HepG2 (cell line): ENCODE data around the gene ARFGAP2. TPM values are rescaled to one million over a fixed set of nuclear protein-coding genes. Genes with fewer than 3 reads are reported as not detected.

Experiments
- GABPB1 ChIP-seq: IDR thresholded peaks from 2 replicates; pipeline ENCODE4 v1.6.1; 2016; ENCODE audit warnings: mild to moderate bottlenecking, missing genetic modification reagents, moderate library complexity, missing compliant biosample characterization
- IRF9 ChIP-seq: sonication (generic); formaldehyde crosslinking; IDR thresholded peaks from 2 replicates; pipeline ENCODE4 v1.8.0; 2022; ENCODE audit warnings: missing genetic modification reagents, mild to moderate bottlenecking, borderline replicate concordance
- MEF2D ChIP-seq: sonication (generic); formaldehyde crosslinking; IDR thresholded peaks from 2 replicates; pipeline ENCODE4 v1.5.1; 2020; ENCODE audit warnings: mild to moderate bottlenecking, missing genetic modification reagents
- MEIS1 ChIP-seq: sonication (generic); formaldehyde crosslinking; IDR thresholded peaks from 2 replicates; pipeline ENCODE4 v1.9.0; 2021; ENCODE audit warnings: mild to moderate bottlenecking, missing genetic modification reagents, moderate library complexity, borderline replicate concordance
- PAXIP1 ChIP-seq: sonication (generic); formaldehyde crosslinking; conservative IDR thresholded peaks from 2 replicates; pipeline ENCODE4 v1.4.0; 2020; ENCODE audit warnings: mild to moderate bottlenecking, missing genetic modification reagents, moderate library complexity
- PITX1 ChIP-seq: sonication (generic); formaldehyde crosslinking; IDR thresholded peaks from 2 replicates; pipeline ENCODE4 v1.5.1; 2020; ENCODE audit warnings: mild to moderate bottlenecking, missing genetic modification reagents
- ZNF770 ChIP-seq: sonication (generic); formaldehyde crosslinking; IDR thresholded peaks from 2 replicates; pipeline ENCODE4 v1.5.0; 2020; ENCODE audit warnings: mild to moderate bottlenecking, missing genetic modification reagents
- ZNF788 ChIP-seq: sonication (generic); formaldehyde crosslinking; IDR thresholded peaks from 2 replicates; pipeline ENCODE4 v1.5.0; 2020; ENCODE audit warnings: mild to moderate bottlenecking, missing genetic modification reagents, borderline replicate concordance
- polyA plus RNA-seq, 8 experiments: library from polyadenylated mRNA; depleted of rRNA in 3 of 8; stranded (reverse) in 7 of 8; unstranded in 1 of 8; fragments of >200 nt; fragmentation: Illumina TruSeq in 4 of 8; extraction: Trizol in 4 of 8; gene quantifications; 2 replicates each; pipeline versions ENCODE4 v1.2.1 to v1.2.3, GENCODE V29; 2011 to 2016; ENCODE audit warnings: low read depth in 4 of 8, missing spikeins in 1 of 8, mixed read lengths in 1 of 8; ENCODE audit not compliant: insufficient read depth in 1 of 8
- total RNA-seq, 5 experiments: library from RNA; depleted of rRNA; stranded (reverse); fragments of >200 nt; fragmentation: Illumina TruSeq; extraction: Trizol; gene quantifications; 2 replicates each; pipeline ENCODE4 v1.2.3, GENCODE V29; 2016; ENCODE audit warnings: low read depth in 1 of 5
- TF ChIP-seq, protein P1 (sequence below): sonication (generic); formaldehyde crosslinking; IDR thresholded peaks from 2 replicates; pipeline ENCODE4 v1.4.0; 2020; ENCODE audit warnings: mild to moderate bottlenecking, missing genetic modification reagents, borderline replicate concordance
- TF ChIP-seq, protein P2 (sequence below): IDR thresholded peaks from 2 replicates; pipeline ENCODE4 v1.6.1; 2018; ENCODE audit warnings: missing genetic modification reagents, mild to moderate bottlenecking, missing compliant biosample characterization
- TF ChIP-seq, protein P3 (sequence below): sonication (generic); formaldehyde crosslinking; IDR thresholded peaks from 2 replicates; pipeline ENCODE4 v1.8.1; 2023; ENCODE audit warnings: mild to moderate bottlenecking, moderate library complexity, missing genetic modification reagents

ARFGAP2 gene
- total and polyA plus RNA-seq, 2 of the 13 experiments (the other 11 are each of a cell fraction or from before 2014, with no cell fraction given) = 32.3 to 75.3 TPM

- TF ChIP-seq, protein P1, sequence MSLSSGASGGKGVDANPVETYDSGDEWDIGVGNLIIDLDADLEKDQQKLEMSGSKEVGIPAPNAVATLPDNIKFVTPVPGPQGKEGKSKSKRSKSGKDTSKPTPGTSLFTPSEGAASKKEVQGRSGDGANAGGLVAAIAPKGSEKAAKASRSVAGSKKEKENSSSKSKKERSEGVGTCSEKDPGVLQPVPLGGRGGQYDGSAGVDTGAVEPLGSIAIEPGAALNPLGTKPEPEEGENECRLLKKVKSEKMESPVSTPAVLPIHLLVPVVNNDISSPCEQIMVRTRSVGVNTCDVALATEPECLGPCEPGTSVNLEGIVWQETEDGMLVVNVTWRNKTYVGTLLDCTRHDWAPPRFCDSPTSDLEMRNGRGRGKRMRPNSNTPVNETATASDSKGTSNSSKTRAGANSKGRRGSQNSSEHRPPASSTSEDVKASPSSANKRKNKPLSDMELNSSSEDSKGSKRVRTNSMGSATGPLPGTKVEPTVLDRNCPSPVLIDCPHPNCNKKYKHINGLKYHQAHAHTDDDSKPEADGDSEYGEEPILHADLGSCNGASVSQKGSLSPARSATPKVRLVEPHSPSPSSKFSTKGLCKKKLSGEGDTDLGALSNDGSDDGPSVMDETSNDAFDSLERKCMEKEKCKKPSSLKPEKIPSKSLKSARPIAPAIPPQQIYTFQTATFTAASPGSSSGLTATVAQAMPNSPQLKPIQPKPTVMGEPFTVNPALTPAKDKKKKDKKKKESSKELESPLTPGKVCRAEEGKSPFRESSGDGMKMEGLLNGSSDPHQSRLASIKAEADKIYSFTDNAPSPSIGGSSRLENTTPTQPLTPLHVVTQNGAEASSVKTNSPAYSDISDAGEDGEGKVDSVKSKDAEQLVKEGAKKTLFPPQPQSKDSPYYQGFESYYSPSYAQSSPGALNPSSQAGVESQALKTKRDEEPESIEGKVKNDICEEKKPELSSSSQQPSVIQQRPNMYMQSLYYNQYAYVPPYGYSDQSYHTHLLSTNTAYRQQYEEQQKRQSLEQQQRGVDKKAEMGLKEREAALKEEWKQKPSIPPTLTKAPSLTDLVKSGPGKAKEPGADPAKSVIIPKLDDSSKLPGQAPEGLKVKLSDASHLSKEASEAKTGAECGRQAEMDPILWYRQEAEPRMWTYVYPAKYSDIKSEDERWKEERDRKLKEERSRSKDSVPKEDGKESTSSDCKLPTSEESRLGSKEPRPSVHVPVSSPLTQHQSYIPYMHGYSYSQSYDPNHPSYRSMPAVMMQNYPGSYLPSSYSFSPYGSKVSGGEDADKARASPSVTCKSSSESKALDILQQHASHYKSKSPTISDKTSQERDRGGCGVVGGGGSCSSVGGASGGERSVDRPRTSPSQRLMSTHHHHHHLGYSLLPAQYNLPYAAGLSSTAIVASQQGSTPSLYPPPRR = peak; percentile 73; the same call in 1 of the 2 replicates
- TF ChIP-seq ZNF788 (CRISPR knock-in tag) (peak; percentile 72; the same call in 1 of the 2 replicates), IRF9 (CRISPR knock-in tag) (peak; percentile 84; the same call in 1 of the 2 replicates), GABPB1 (peak; percentile 33), ZNF770 (0 out of 2 replicates have a peak, but pooled peaks have one; percentile 29), MEIS1 (peak; percentile 31; the same call in 1 of the 2 replicates), PAXIP1 (CRISPR knock-in tag) (peak; percentile 85), MEF2D (CRISPR knock-in tag) (peak; percentile 60; the same call in 1 of the 2 replicates), PITX1 (CRISPR knock-in tag) (peak; percentile 83; the same call in 1 of the 2 replicates)
- TF ChIP-seq, protein P2, sequence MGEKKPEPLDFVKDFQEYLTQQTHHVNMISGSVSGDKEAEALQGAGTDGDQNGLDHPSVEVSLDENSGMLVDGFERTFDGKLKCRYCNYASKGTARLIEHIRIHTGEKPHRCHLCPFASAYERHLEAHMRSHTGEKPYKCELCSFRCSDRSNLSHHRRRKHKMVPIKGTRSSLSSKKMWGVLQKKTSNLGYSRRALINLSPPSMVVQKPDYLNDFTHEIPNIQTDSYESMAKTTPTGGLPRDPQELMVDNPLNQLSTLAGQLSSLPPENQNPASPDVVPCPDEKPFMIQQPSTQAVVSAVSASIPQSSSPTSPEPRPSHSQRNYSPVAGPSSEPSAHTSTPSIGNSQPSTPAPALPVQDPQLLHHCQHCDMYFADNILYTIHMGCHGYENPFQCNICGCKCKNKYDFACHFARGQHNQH (CRISPR knock-in tag) = 0 out of 2 replicates have a peak, but pooled peaks have one; percentile 50
- TF ChIP-seq, protein P3, sequence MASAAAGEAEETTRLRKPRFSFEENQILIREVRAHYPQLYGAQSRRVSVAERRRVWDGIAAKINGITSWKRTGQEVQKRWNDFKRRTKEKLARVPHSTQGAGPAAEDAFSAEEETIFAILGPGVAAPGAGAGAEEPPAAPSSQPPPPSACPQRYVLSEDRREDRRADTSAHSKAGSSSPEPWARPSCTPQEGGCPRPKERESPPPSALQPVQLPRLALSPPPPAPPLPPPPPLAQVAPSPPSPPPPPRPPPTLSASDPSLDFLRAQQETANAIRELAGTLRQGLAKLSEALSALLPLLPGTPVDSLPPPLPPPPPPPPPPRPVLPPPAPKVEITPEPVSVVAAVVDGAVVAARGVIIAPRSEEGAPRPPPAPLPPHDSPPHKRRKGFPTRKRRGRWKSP (CRISPR knock-in tag) = 0 out of 2 replicates have a peak, but pooled peaks have one; percentile 58
These were observed 57.6 kb downstream of the ARFGAP2 start (continued) for GRCh38 chr11:47118958-47119688.
